22Rv1 (cell line): ENCODE results near the gene PSMD11.

ENCODE experiments used
- ZFX ChIP-seq: fragments of 450-650 bp; IDR thresholded peaks from 2 replicates; pipeline ENCODE4 v1.6.1; 2017; ENCODE audit warnings: antibody characterized with exemption, borderline replicate concordance
- TF ChIP-seq, protein P1 (sequence below): fragments of 450-650 bp; IDR thresholded peaks from 2 replicates; pipeline ENCODE4 v1.5.1; 2017; ENCODE audit warnings: mild to moderate bottlenecking

DNA sequence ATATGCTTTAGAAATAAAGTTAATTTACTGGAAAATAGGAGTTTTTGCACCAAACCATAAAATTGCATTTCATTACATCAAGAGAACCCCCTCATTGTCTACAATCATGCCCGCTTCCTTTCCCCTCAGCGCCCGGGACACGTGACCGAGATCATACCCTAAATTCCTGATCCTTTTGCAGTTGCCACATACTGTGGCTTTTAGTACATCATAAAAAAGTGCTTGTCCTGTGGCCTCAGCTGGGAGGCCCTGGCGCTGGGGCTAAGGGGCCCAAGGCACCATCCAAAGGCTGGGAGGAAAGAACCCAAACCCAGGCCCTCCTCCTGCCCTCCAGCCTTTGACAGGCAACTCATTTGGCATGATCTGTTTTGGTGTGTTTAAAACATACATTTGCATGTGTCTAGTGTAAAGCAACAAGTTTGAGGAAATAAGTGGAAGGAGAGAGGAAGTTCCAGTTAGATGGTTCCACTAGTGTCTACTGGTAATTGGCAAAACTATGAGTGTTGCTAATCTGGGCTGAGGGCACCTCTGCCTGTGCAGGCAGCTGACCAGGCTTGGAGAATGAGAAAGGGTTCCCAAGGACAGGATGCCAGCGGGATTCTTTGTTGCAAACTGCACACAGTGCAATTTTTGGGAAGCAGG, 48.5 kb downstream of the PSMD11 start:
- TF ChIP-seq, protein P1, sequence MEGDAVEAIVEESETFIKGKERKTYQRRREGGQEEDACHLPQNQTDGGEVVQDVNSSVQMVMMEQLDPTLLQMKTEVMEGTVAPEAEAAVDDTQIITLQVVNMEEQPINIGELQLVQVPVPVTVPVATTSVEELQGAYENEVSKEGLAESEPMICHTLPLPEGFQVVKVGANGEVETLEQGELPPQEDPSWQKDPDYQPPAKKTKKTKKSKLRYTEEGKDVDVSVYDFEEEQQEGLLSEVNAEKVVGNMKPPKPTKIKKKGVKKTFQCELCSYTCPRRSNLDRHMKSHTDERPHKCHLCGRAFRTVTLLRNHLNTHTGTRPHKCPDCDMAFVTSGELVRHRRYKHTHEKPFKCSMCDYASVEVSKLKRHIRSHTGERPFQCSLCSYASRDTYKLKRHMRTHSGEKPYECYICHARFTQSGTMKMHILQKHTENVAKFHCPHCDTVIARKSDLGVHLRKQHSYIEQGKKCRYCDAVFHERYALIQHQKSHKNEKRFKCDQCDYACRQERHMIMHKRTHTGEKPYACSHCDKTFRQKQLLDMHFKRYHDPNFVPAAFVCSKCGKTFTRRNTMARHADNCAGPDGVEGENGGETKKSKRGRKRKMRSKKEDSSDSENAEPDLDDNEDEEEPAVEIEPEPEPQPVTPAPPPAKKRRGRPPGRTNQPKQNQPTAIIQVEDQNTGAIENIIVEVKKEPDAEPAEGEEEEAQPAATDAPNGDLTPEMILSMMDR, result no peak
- TF ChIP-seq ZFX, result no peak
